ENCODE results near the gene WWC2.
"Not testable (repeated sequence)": the region's sequence is repeated elsewhere in the genome, so short reads cannot be mapped to it uniquely, and the experiment has no call there.

Gene WWC2

GRCh38 chr4:183141997-183142396, 42.9 kb downstream of the WWC2 start:
- no peak for DNase-seq (ENCODE audit: low read depth in 2 of 2)

GRCh38 chr4:183142571-183143550, 43.8 kb downstream of the WWC2 start:
- peak; percentile 88 to 91 for DNase-seq (ENCODE audit: low read depth in 2 of 2)

GRCh38 chr4:183144787-183145186, 45.7 kb downstream of the WWC2 start:
- DNase-seq (ENCODE audit: low read depth in 2 of 2): no peak

- DNase-seq (ENCODE audit: low read depth in 2 of 2): no peak
These were observed 46.7 kb downstream of the WWC2 start for GRCh38 chr4:183145773-183146172.

GRCh38 chr4:183146478-183146877, 47.4 kb downstream of the WWC2 start:
- no peak for DNase-seq (ENCODE audit: low read depth in 2 of 2)

GRCh38 chr4:183147196-183147595, 48.1 kb downstream of the WWC2 start:
- no peak for DNase-seq (ENCODE audit: low read depth in 2 of 2)

GRCh38 chr4:183147983-183148382, 48.9 kb downstream of the WWC2 start:
- DNase-seq (ENCODE audit: low read depth in 2 of 2): no peak

GRCh38 chr4:183149616-183150539, 50.8 kb downstream of the WWC2 start:
- DNase-seq (ENCODE audit: low read depth in 2 of 2): no peak

GRCh38 chr4:183150664-183151063, 51.6 kb downstream of the WWC2 start:
- DNase-seq (ENCODE audit: low read depth in 2 of 2): not testable (repeated sequence)

GRCh38 chr4:183152232-183152631, 53.2 kb downstream of the WWC2 start:
- DNase-seq (ENCODE audit: low read depth in 2 of 2): not testable (repeated sequence)

GRCh38 chr4:183153190-183153916, 54.3 kb downstream of the WWC2 start:
- no peak for DNase-seq (ENCODE audit: low read depth in 2 of 2)

- no peak for DNase-seq (ENCODE audit: low read depth in 2 of 2)
These were observed 55.8 kb downstream of the WWC2 start for GRCh38 chr4:183154701-183155391.

GRCh38 chr4:183155450-183156184, 56.6 kb downstream of the WWC2 start:
- DNase-seq (ENCODE audit: low read depth in 2 of 2): no peak

GRCh38 chr4:183157215-183157614, 58.2 kb downstream of the WWC2 start:
- no peak for DNase-seq (ENCODE audit: low read depth in 2 of 2)

- peak; percentile 86 to 87 for DNase-seq (ENCODE audit: low read depth in 2 of 2)
These were observed 59.0 kb downstream of the WWC2 start for GRCh38 chr4:183158062-183158461.

GRCh38 chr4:183161630-183162029, 62.6 kb downstream of the WWC2 start:
- no peak for DNase-seq (ENCODE audit: low read depth in 2 of 2)

- DNase-seq (ENCODE audit: low read depth in 2 of 2): no peak
These were observed 64.1 kb downstream of the WWC2 start for GRCh38 chr4:183163135-183163534.

- no peak for DNase-seq (ENCODE audit: low read depth in 2 of 2)
These were observed 65.9 kb downstream of the WWC2 start for GRCh38 chr4:183164963-183165362.

GRCh38 chr4:183165376-183165775, 66.3 kb downstream of the WWC2 start:
- peak; percentile 44 to 46 for DNase-seq (ENCODE audit: low read depth in 2 of 2)

GRCh38 chr4:183170894-183171293, 71.8 kb downstream of the WWC2 start:
- no peak for DNase-seq (ENCODE audit: low read depth in 2 of 2)
